B cell (primary cell): Measurements from ENCODE around the gene AZU1. TPM values are rescaled to one million over a fixed set of nuclear protein-coding genes. Genes with fewer than 3 reads are reported as not detected.

Source experiments
- ATAC-seq: fragments of 200-7000 bp; cut with Tn5 transposase; one replicate; pipeline ENCODE4 v1.10.0; 2021; ENCODE audit warnings: low read depth, mild to moderate bottlenecking, moderate number of reproducible peaks, moderate library complexity
- CTCF ChIA-PET: fragments of 350-600 bp; sonication (Branson Sonifier 250); formaldehyde crosslinking; loops from one replicate; lab custom pipeline; 2021; ENCODE audit warnings: antibody characterized with exemption, inconsistent platforms; lab: Charles Lee
- POLR2A ChIA-PET: fragments of 350-600 bp; sonication (Branson Sonifier 250); formaldehyde crosslinking; loops from one replicate; lab custom pipeline; 2021; ENCODE audit warnings: antibody characterized with exemption; lab: Charles Lee
- DNase-seq: peaks from one replicate; pipeline ENCODE4 v3.0.0; 2013
- H2AFZ ChIP-seq: 2 replicates; pipeline ENCODE4 v1.6.1; 2012; ENCODE audit warnings: mild to moderate bottlenecking, low read depth, low read length; ENCODE audit not compliant: insufficient read depth, poor library complexity, severe bottlenecking
- H3K27ac ChIP-seq, 2 donors: 1 replicate in 1 of 2; 2 replicates in 1 of 2; pipeline ENCODE4 v1.5.1; 2012 to 2013; ENCODE audit warnings: low read length in 2 of 2, mild to moderate bottlenecking in 2 of 2, moderate library complexity in 1 of 2
- H3K27me3 ChIP-seq, 4 experiments: fragments of 200-600 bp in 1 of 4; sonication (generic) in 1 of 4; replicated peaks in 1 of 4; 1 replicate in 2 of 4; 2 replicates in 2 of 4; pipeline versions ENCODE4 v1.6.1 to v1.7.0; 2013 to 2016; ENCODE audit warnings: low read length in 3 of 4, mild to moderate bottlenecking in 2 of 4, mixed read lengths in 1 of 4, moderate library complexity in 1 of 4; ENCODE audit not compliant: insufficient read depth in 4 of 4, control insufficient read depth in 3 of 4; ENCODE audit errors: control extremely low read depth in 1 of 4
- H3K36me3 ChIP-seq, 2 experiments: replicated peaks in 1 of 2; 1 replicate in 1 of 2; 2 replicates in 1 of 2; pipeline versions ENCODE4 v1.6.1 to v1.7.1; 2013; ENCODE audit warnings: low read length in 1 of 2; ENCODE audit not compliant: insufficient read depth in 2 of 2, control insufficient read depth in 1 of 2; ENCODE audit errors: control extremely low read depth in 1 of 2, extremely low read depth in 1 of 2
- H3K4me1 ChIP-seq, 2 donors: fragments of 200-600 bp in 1 of 2; sonication (generic) in 1 of 2; 1 replicate in 1 of 2; 2 replicates in 1 of 2; pipeline versions ENCODE4 v1.5.1 to v1.6.1; 2013 to 2017; ENCODE audit warnings: low read length in 2 of 2; ENCODE audit not compliant: control insufficient read depth in 2 of 2, insufficient read depth in 2 of 2
- H3K4me2 ChIP-seq: replicated peaks from 2 replicates; pipeline ENCODE3; 2012; ENCODE audit warnings: mild to moderate bottlenecking, low read depth, low read length; ENCODE audit not compliant: poor library complexity, severe bottlenecking
- H3K4me3 ChIP-seq, 5 experiments: fragments of 200-600 bp in 1 of 5; sonication (generic) in 1 of 5; 1 replicate in 3 of 5; 2 replicates in 2 of 5; pipeline versions ENCODE4 v1.5.1 to v1.7.0; 2011 to 2016; ENCODE audit warnings: low read length in 4 of 5, mild to moderate bottlenecking in 4 of 5, low read depth in 2 of 5, control low read depth in 1 of 5, moderate library complexity in 1 of 5; ENCODE audit not compliant: insufficient read depth in 1 of 5; ENCODE audit errors: control extremely low read depth in 1 of 5, extremely low read depth in 1 of 5
- H3K79me2 ChIP-seq: fragments of 200-600 bp; sonication (generic); one replicate; pipeline ENCODE4 v1.6.0; 2016; ENCODE audit warnings: low read length; ENCODE audit not compliant: control insufficient read depth, insufficient read depth
- H3K9ac ChIP-seq: fragments of 200-600 bp; sonication (generic); 2 replicates; pipeline ENCODE4 v1.6.1; 2017; ENCODE audit warnings: mild to moderate bottlenecking, low read length, moderate library complexity
- H3K9me3 ChIP-seq, 3 donors: one replicate each; pipeline versions ENCODE4 v1.6.1 to v1.7.1; 2013; ENCODE audit warnings: low read length in 2 of 3; ENCODE audit not compliant: control insufficient read depth in 2 of 3, insufficient read depth in 1 of 3; ENCODE audit errors: control extremely low read depth in 1 of 3
- H4K20me1 ChIP-seq: 2 replicates; pipeline ENCODE4 v1.6.0; 2012; ENCODE audit warnings: mild to moderate bottlenecking, low read length; ENCODE audit not compliant: insufficient read depth, control insufficient read depth, poor library complexity, severe bottlenecking
- H3K27ac Mint-ChIP-seq: one replicate; pipeline ENCODE4 v1.8.0; 2021; ENCODE audit warnings: mixed read lengths
- H3K27me3 Mint-ChIP-seq: one replicate; pipeline ENCODE4 v1.8.0; 2021; ENCODE audit warnings: mixed read lengths
- H3K4me1 Mint-ChIP-seq: one replicate; pipeline ENCODE4 v1.8.0; 2021; ENCODE audit warnings: mixed read lengths
- H3K4me3 Mint-ChIP-seq: one replicate; pipeline ENCODE4 v1.8.0; 2021; ENCODE audit warnings: mixed read lengths
- H3K9me3 Mint-ChIP-seq: one replicate; pipeline ENCODE4 v1.8.0; 2022; ENCODE audit warnings: mixed read lengths; ENCODE audit not compliant: insufficient read depth
- EZH2 ChIP-seq: IDR thresholded peaks from 2 replicates; pipeline ENCODE4 v1.6.1; 2012; ENCODE audit warnings: borderline replicate concordance, low read depth, mild to moderate bottlenecking, moderate library complexity, low read length; ENCODE audit not compliant: insufficient read depth, poor library complexity, severe bottlenecking
- WGBS: methylation state at CpG from one replicate; pipeline ENCODE4 v1.1.5; 2013; ENCODE audit warnings: missing lambda C conversion rate; ENCODE audit not compliant: insufficient coverage; 5-methylcytosine and 5-hydroxymethylcytosine counted together
- intact Hi-C: fragments of 100-400 bp; cut with micrococcal nuclease; formaldehyde crosslinking; loops from one replicate; pipeline ENCODE4 v1.10.0; 2022
- polyA plus RNA-seq: library from polyadenylated mRNA; depleted of rRNA; stranded (reverse); fragments of >200 nt; gene quantifications from 2 replicates; pipeline ENCODE4 v1.2.3, GENCODE V29; 2012
- total RNA-seq, 2 donors: library from RNA; stranded (reverse); fragments of 120-200 nt in 1 of 2; gene quantifications; 1 replicate in 1 of 2; 2 replicates in 1 of 2; pipeline versions ENCODE4 v1.2.3 to v1.2.4, GENCODE V29; 2013 to 2022
- TF ChIP-seq, protein P1 (sequence below): fragments of 200-600 bp; IDR thresholded peaks from one replicate; pipeline ENCODE4 v1.8.0; 2022; ENCODE audit warnings: antibody characterized with exemption, mild to moderate bottlenecking

The AZU1 gene
- total and polyA plus RNA-seq, 2 donors (not counting 1 experiment from before 2014, with no cell fraction given): 0.13 to 0.44 TPM

DNA sequence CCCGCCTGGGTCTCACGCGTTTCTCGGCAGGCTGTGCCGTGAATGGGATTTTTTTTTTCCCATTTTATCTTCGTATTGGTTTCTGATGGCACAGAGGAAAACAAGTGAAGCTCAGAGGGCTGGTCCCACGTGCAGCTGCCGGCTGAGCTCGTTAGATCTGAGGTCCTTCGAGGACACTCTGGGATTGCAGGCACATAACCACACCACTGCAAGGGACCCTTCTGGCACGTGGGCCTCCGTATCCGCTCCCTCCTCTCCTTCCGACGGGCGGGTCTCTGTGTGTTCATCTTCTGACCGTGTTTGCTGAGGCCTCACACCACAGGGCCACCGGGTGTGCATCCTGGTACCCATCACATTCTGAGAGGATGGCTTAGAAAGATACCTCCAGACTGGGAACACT is 48.5 kb downstream of the AZU1 start:
- Mint-ChIP-seq H3K9me3 (no peaks in the 10 kb centered on the region), H3K27ac (no peak overlapping the region), H3K4me1 (peaks cover 9% of the 10 kb centered on the region), H3K4me3 (no peak overlapping the region), H3K27me3 (no peaks in the 10 kb centered on the region)
- Histone ChIP-seq H3K4me1 (peaks cover 8 to 17% of the 10 kb centered on the region in 2 donors), H3K27ac (no peak overlapping the region), H3K4me3 (no peak overlapping the region), H4K20me1 (peaks cover 25% of the 10 kb centered on the region), H3K27me3 (no peaks in the 10 kb centered on the region), H3K9ac (no peak overlapping the region), H3K4me2 (no peak overlapping the region), H3K79me2 (peaks cover 13% of the 10 kb centered on the region), H2AFZ (no peak overlapping the region), H3K9me3 (peaks cover 0 to 3% (median 0%) of the 10 kb centered on the region in 3 donors), H3K36me3 (peaks cover 0 to 18% of the 10 kb centered on the region in 2 experiments)
- CTCF ChIA-PET: interaction anchor here (0.8 to 2.1 kb wide), 2 partner anchors 12 to 31 kb away, joined by 3 to 6 read pairs; no protein-coding TSS in a partner anchor
- 96% methylated on average over 17 of the region's 18 CpGs for WGBS
- POLR2A ChIA-PET: no interaction called here
- DNase-seq (no peak), ATAC-seq (no peak)
- intact Hi-C loops: no loop called here
- TF ChIP-seq EZH2: no peak
- TF ChIP-seq, protein P1, sequence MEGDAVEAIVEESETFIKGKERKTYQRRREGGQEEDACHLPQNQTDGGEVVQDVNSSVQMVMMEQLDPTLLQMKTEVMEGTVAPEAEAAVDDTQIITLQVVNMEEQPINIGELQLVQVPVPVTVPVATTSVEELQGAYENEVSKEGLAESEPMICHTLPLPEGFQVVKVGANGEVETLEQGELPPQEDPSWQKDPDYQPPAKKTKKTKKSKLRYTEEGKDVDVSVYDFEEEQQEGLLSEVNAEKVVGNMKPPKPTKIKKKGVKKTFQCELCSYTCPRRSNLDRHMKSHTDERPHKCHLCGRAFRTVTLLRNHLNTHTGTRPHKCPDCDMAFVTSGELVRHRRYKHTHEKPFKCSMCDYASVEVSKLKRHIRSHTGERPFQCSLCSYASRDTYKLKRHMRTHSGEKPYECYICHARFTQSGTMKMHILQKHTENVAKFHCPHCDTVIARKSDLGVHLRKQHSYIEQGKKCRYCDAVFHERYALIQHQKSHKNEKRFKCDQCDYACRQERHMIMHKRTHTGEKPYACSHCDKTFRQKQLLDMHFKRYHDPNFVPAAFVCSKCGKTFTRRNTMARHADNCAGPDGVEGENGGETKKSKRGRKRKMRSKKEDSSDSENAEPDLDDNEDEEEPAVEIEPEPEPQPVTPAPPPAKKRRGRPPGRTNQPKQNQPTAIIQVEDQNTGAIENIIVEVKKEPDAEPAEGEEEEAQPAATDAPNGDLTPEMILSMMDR: no peak

DNA sequence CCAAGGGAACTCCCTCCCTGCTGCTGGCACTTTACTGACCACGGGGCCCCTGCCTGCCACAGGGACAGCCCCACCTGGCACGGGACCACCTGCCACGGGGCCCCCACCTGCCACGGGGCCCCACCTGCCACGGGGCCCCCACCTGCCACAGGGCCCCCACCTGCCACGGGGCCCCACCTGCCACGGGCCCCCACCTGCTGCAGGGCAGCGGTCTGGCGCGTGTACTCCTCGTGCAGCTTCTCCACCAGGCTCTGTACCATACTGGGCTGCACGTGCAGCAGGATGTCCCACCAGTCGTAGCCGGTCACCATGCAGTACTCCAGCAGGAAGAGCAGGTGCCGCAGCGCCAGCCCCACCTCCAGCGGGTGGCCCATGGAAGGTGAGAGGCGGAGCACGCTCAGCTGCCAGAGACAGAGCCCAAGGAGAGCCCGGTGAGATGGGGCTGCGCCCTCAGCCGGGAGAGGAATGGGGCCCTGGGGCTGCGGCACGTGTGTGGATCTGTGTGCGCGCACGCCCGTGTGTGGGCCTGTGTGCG is 49.2 kb downstream of the AZU1 start:
- Histone ChIP-seq H3K36me3 (peaks cover 0 to 23% of the 10 kb centered on the region in 2 experiments), H3K27me3 (no peaks in the 10 kb centered on the region), H4K20me1 (peaks cover 32% of the 10 kb centered on the region), H3K9me3 (peaks cover 0 to 3% (median 0%) of the 10 kb centered on the region in 3 donors), H3K79me2 (peaks cover 20% of the 10 kb centered on the region), H2AFZ (no peak overlapping the region), H3K4me3 (no peak overlapping the region), H3K9ac (no peak overlapping the region), H3K4me1 (peaks cover 8 to 16% of the 10 kb centered on the region in 2 donors), H3K27ac (no peak overlapping the region), H3K4me2 (no peak overlapping the region)
- Mint-ChIP-seq H3K27me3 (no peaks in the 10 kb centered on the region), H3K4me3 (no peak overlapping the region), H3K27ac (no peak overlapping the region), H3K9me3 (no peaks in the 10 kb centered on the region), H3K4me1 (peaks cover 7% of the 10 kb centered on the region)
- POLR2A ChIA-PET: interaction anchor here (0.6 kb wide), 1 partner anchor 499 kb away, joined by 11 read pairs; no protein-coding TSS in a partner anchor
- CTCF ChIA-PET: interaction anchor here (2.1 kb wide), 1 partner anchor 30 kb away, joined by 6 read pairs; no protein-coding TSS in a partner anchor
- no peak for TF ChIP-seq EZH2
- TF ChIP-seq, protein P1: no peak
- ATAC-seq (no peak), DNase-seq (no peak)
- WGBS: 90% methylated on average over 29 of the region's 29 CpGs
- intact Hi-C loops: no loop called here
